ENCODE data around the gene GNAZ.

GNAZ gene

DNA sequence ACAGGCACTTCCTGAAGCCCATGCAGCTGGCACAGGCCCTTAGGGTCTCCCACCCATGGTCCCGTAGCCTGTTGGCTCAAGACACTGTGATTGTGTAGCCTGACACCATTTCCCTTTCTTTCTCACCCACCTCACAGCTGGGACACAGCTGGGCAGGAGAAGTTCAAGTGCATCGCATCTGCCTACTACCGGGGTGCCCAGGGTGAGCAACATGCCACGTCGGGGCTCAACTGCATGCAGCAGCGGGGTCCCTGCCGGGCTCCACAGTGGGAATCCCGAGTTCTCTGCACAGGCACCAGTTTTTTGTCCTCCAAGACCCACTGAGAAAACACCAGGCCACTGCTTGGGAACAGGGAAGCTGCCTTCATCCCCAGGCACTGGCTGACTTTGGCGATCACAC, 85.5 kb downstream of the GNAZ start:
- no peak for DNase-seq (ENCODE audit: low spot score)

DNA sequence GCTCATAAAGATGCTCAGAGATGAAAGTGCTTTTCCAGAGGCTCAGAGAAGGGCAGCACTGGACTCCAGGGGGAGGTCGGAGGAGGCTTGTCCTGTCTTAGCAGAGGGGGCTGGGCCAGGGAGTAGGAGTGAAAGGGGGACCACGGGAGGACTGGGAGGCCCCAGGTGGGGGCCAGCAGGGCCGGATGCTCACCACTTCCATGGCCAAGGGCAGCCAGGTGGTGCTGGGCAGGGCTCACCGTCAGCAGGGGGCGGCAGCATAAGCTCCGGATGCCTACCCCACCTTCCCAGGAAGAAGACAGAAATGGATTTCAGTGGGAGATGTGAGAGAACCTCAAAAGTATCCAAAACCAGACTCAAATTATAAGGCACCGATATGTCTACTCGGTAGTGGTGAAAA, 86.0 kb downstream of the GNAZ start:
- DNase-seq (ENCODE audit: low spot score) = no peak

DNA sequence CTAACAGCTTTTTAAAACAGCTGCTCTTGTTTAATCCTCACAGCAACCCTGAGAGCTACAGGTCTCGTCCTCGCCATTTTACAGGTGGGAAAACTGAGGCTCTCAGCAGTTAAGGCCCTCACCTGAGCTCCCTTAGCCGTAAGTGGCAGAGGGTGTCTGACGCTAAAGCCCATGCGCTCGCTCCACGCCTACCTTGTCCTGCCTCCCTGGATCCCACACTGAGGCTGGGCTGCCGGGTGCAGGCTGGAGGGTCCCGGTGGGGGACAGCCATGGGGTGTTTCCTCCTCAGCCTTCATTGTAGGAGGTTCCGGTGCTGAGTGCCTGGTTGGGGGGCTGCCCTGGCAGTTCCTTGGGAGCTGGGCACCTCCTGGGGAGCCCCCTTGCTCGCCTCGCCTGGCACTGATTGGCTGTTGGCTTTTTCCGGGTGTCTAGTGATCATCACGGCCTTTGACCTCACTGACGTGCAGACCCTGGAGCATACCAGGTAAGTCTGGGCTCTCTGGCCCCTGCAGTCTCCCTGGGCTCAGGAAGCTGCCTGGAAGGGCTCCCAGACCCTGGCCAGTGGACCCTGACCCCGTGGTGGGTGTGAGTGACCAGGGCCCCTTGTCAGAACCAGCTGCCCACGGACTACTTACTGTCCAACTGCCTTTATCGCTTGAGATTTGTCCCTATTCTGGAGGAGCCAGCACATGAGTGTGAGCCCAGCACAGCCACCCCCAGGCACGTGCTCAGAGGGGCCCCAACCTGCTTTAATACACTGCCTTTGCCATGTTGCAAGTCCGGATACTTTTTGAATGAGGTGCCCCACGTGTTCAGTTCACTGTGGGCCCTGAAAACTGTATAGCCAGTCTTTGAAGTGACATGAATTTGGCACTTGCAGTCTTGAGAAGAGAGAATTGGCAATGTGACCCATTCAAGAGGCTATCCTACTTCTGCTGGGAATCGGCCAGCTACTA, 87.5 kb downstream of the GNAZ start:
- DNase-seq (ENCODE audit: low spot score) = no peak

DNA sequence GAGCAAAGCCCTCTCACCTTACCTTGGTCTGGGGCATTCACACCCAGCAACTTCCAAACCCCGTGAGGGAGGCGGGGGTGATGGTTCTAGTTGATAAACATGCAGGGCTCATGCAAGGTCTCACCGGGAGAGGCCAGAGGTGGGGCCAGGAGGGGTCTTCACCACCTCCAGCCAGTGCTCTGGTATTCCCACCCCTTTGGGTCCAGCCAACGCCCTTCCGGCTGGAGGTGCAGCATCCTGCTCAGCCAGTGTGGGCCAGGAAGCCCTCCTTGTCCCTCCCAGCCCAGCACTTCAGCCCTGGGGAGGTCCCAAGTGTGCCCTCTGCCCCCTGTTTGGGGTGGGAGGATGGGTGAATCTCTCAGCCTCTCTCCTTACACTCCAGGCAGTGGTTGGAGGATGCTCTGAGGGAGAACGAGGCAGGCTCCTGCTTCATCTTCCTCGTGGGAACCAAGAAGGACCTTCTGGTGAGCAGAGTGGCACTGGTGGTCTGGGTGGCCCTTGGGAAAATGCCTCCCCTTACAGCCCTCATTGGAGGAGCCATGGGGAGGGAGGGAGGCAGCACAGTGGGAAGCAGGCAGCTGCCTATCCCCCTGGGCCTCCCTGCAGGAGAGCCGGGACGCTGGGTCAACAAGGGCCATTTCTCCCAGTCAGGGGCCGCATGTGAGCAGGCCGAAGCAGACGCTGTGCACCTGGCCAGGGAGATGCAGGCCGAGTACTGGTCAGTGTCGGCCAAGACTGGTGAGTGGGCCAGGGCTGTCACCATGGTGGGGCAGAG, 88.4 kb downstream of the GNAZ start:
- no peak for DNase-seq (ENCODE audit: low spot score)

GRCh38 chr22:23159291-23159630, 88.9 kb downstream of the GNAZ start:
- no peak for DNase-seq (ENCODE audit: low spot score)

DNA sequence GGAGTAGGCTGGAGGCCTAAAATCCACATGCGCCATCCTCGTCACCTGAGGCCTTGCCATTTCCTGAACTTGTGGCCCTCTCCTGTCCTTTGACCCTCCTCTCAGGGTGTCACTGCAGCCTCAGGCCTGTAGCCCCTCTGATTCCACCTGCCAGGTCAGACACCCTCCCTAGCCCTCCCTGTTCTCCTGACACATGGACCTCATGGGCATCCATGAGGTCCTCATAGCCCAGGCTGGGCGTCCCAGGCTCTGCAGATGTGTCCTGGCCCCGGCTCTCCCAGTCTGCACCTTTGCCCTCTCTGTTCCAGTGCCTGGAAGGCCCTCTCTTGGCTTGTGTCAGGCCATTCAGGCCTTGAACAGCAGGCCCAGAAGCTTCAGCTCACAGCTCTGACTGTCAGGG, 90.7 kb downstream of the GNAZ start:
- no peak for DNase-seq (ENCODE audit: low spot score)

GRCh38 chr22:23161574-23161973, 91.3 kb downstream of the GNAZ start:
- no peak for DNase-seq (ENCODE audit: low spot score)

GRCh38 chr22:23163665-23164064, 93.3 kb downstream of the GNAZ start:
- DNase-seq (ENCODE audit: low spot score) = no peak

DNA sequence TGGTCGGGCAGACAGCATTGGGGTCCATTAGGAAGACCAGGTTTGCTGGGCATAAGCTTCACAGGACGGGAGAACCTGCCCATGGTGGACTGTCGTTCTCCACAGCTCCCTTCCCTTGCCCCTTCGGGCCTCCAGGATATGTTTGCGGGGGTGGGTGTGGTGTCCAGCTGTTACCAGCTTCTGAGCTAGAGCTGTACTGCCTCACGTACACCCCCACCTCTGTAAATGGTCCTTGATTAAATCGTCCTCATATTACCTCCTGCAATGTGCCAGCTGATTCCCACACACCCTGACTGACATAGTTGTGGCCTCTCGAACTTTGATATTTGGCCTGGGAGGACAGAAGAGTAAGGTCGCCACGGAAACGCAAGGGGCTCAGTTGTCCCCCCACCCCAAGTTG, 93.8 kb downstream of the GNAZ start:
- DNase-seq (ENCODE audit: low spot score) = no peak

DNA sequence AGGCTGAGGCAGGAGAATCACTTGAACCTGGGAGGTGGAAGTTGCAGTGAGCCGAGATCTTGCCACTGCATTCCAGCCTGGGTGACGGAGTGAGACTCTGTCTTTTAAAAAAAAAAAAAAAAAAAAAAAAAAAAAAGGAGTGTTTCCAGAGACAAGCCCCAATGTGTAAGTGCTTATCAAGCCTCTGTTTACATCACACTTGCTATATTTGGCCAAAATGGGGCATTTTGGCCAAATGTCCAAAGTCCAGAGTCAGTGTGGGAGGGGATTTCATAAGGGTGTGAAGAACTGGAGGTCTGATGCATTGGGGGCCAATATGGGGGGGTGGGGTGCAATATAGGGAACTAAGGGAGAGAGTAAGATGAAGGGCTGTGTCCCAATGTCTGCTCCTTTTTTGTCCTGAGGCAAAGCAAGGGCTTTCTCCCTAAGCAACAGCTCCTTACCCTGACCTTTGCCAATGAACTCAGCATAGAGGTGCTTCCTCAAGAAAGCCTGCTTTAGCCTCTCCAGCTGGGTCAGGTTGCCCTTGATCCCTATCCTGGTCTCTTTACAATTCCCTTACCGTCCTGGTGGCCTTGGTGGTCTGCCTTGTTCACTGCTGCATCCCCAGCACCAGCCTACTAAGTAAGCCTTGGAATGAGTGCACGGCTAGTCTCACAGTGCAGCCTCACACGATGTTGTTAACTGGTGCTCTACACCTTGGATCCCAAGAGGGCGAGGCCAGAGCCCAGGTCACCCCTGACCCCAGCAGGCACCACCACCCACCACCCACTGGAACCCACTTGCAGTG, 95.9 kb downstream of the GNAZ start:
- DNase-seq (ENCODE audit: low spot score) = no peak

GRCh38 chr22:23166841-23167616, 96.7 kb downstream of the GNAZ start:
- DNase-seq (ENCODE audit: low spot score) = no peak

- DNase-seq (ENCODE audit: low spot score) = no peak
These were observed 98.2 kb downstream of the GNAZ start for GRCh38 chr22:23168391-23169042.

GRCh38 chr22:23169043-23169406, 98.7 kb downstream of the GNAZ start:
- no peak for DNase-seq (ENCODE audit: low spot score)

Measured in GM03348 (cell line).